H9 (cell line): Measurements from ENCODE around the gene LRFN3. TPM values are rescaled to one million over a fixed set of nuclear protein-coding genes. Genes with fewer than 3 reads are reported as not detected.

Experiments used
- DNase-seq: peaks from one replicate; pipeline ENCODE4 v3.0.0-alpha.2; 2017
- H2AFZ ChIP-seq: one replicate; pipeline ENCODE4 v1.6.1; 2013; ENCODE audit warnings: mild to moderate bottlenecking, low read length, control low read depth, moderate library complexity
- H2AK5ac ChIP-seq: 2 replicates; pipeline ENCODE4 v1.6.1; 2013; ENCODE audit warnings: low read length, control low read depth, mixed read lengths; ENCODE audit not compliant: insufficient read length
- H2BK120ac ChIP-seq: one replicate; pipeline ENCODE4 v1.6.1; 2013; ENCODE audit warnings: low read depth, mild to moderate bottlenecking, low read length, control low read depth, inconsistent platforms; ENCODE audit not compliant: poor library complexity, severe bottlenecking
- H2BK12ac ChIP-seq: 2 replicates; pipeline ENCODE4 v1.6.1; 2013; ENCODE audit warnings: low read length, control low read depth, mixed read lengths, low read depth; ENCODE audit not compliant: insufficient read length
- H2BK15ac ChIP-seq: 2 replicates; pipeline ENCODE4 v1.6.1; 2013; ENCODE audit warnings: low read depth, low read length, control low read depth
- H2BK20ac ChIP-seq: one replicate; pipeline ENCODE4 v1.6.1; 2013; ENCODE audit warnings: low read depth, mild to moderate bottlenecking, low read length, control low read depth, inconsistent platforms; ENCODE audit not compliant: poor library complexity, severe bottlenecking
- H2BK5ac ChIP-seq: 2 replicates; pipeline ENCODE4 v1.6.1; 2013; ENCODE audit warnings: low read length, control low read depth, mixed read lengths; ENCODE audit not compliant: insufficient read length
- H3K14ac ChIP-seq: 2 replicates; pipeline ENCODE4 v1.6.1; 2013; ENCODE audit warnings: low read length, control low read depth; ENCODE audit not compliant: insufficient read depth
- H3K18ac ChIP-seq: 2 replicates; pipeline ENCODE4 v1.6.1; 2013; ENCODE audit warnings: low read depth, mild to moderate bottlenecking, mixed read lengths, low read length, control low read depth; ENCODE audit not compliant: insufficient read length
- H3K23ac ChIP-seq: 2 replicates; pipeline ENCODE4 v1.6.1; 2013; ENCODE audit warnings: low read length, control low read depth, mixed read lengths, low read depth; ENCODE audit not compliant: insufficient read length
- H3K23me2 ChIP-seq: 2 replicates; pipeline ENCODE4 v1.6.1; 2013; ENCODE audit warnings: low read depth, mild to moderate bottlenecking, mixed read lengths, low read length, control low read depth; ENCODE audit not compliant: insufficient read length, poor library complexity, severe bottlenecking
- H3K27ac ChIP-seq: 2 replicates; pipeline ENCODE4 v1.5.1; 2013; ENCODE audit warnings: low read length, control low read depth, mixed read lengths, low read depth; ENCODE audit not compliant: insufficient read length
- H3K27me3 ChIP-seq: 2 replicates; pipeline ENCODE4 v1.6.1; 2013; ENCODE audit warnings: low read length, control low read depth, inconsistent platforms; ENCODE audit not compliant: insufficient read depth
- H3K4ac ChIP-seq: 2 replicates; pipeline ENCODE4 v1.6.1; 2013; ENCODE audit warnings: low read depth, mild to moderate bottlenecking, control low read depth, inconsistent platforms, low read length, moderate library complexity
- H3K4me1 ChIP-seq: 2 replicates; pipeline ENCODE4 v1.6.1; 2013; ENCODE audit warnings: low read length, control low read depth, inconsistent platforms; ENCODE audit not compliant: insufficient read depth
- H3K4me2 ChIP-seq: 2 replicates; pipeline ENCODE4 v1.6.1; 2013; ENCODE audit warnings: low read length, control low read depth, mixed read lengths; ENCODE audit not compliant: insufficient read length, insufficient read depth
- H3K56ac ChIP-seq: 2 replicates; pipeline ENCODE4 v1.6.1; 2013; ENCODE audit warnings: low read depth, mild to moderate bottlenecking, mixed read lengths, low read length, control low read depth; ENCODE audit not compliant: insufficient read length
- H3K79me1 ChIP-seq: 2 replicates; pipeline ENCODE4 v1.6.1; 2013; ENCODE audit warnings: low read depth, mild to moderate bottlenecking, moderate library complexity, low read length, control low read depth, inconsistent platforms; ENCODE audit not compliant: insufficient read depth, poor library complexity, severe bottlenecking
- H3K79me2 ChIP-seq: 2 replicates; pipeline ENCODE4 v1.6.1; 2013; ENCODE audit warnings: low read length, control low read depth, inconsistent platforms; ENCODE audit not compliant: insufficient read depth
- H3K9ac ChIP-seq: 2 replicates; pipeline ENCODE4 v1.6.1; 2013; ENCODE audit warnings: low read length, control low read depth, mixed read lengths; ENCODE audit not compliant: insufficient read length; ENCODE audit errors: extremely low read depth
- H3K9me3 ChIP-seq: one replicate; pipeline ENCODE4 v1.6.1; 2013; ENCODE audit warnings: low read depth, low read length, inconsistent platforms; ENCODE audit not compliant: control insufficient read depth
- H3T11ph ChIP-seq: one replicate; pipeline ENCODE4 v1.6.1; 2013; ENCODE audit warnings: mild to moderate bottlenecking, low read length, control low read depth, inconsistent platforms
- H4K20me1 ChIP-seq: one replicate; pipeline ENCODE4 v1.6.1; 2013; ENCODE audit not compliant: control insufficient read depth, insufficient read length, insufficient read depth
- H4K5ac ChIP-seq: 2 replicates; pipeline ENCODE4 v1.6.1; 2013; ENCODE audit warnings: low read depth, mild to moderate bottlenecking, mixed read lengths, low read length, control low read depth; ENCODE audit not compliant: insufficient read length
- H4K8ac ChIP-seq: replicated peaks from 2 replicates; pipeline ENCODE4 v1.6.1; 2013; ENCODE audit warnings: low read length, control low read depth, mixed read lengths, low read depth; ENCODE audit not compliant: insufficient read length
- H4K91ac ChIP-seq: 2 replicates; pipeline ENCODE4 v1.6.1; 2013; ENCODE audit warnings: low read depth, mild to moderate bottlenecking, moderate library complexity, mixed read lengths, low read length, control low read depth; ENCODE audit not compliant: insufficient read length
- H3K27ac Mint-ChIP-seq, 3 experiments: 2 replicates in 2 of 3; 3 replicates in 1 of 3; pipeline ENCODE4 v1.8.0; 2020 to 2021; ENCODE audit warnings: mixed read lengths in 3 of 3, mild to moderate bottlenecking in 1 of 3, moderate library complexity in 1 of 3
- H3K27me3 Mint-ChIP-seq: 2 replicates; pipeline ENCODE4 v1.8.0; 2021; ENCODE audit warnings: low read depth, mild to moderate bottlenecking, moderate library complexity, mixed read lengths
- H3K36me3 Mint-ChIP-seq, 3 experiments: 2 replicates in 2 of 3; 3 replicates in 1 of 3; pipeline ENCODE4 v1.8.0; 2020 to 2021; ENCODE audit warnings: low read depth in 3 of 3, mixed read lengths in 3 of 3; ENCODE audit not compliant: insufficient read depth in 1 of 3
- H3K4me1 Mint-ChIP-seq, 2 experiments: 2 replicates each; pipeline ENCODE4 v1.8.0; 2020; ENCODE audit warnings: mixed read lengths in 2 of 2
- H3K4me3 Mint-ChIP-seq, 2 experiments: 2 replicates in 1 of 2; 3 replicates in 1 of 2; pipeline ENCODE4 v1.8.0; 2020 to 2021; ENCODE audit warnings: mild to moderate bottlenecking in 2 of 2, mixed read lengths in 2 of 2, moderate library complexity in 1 of 2
- H3K9me3 Mint-ChIP-seq, 2 experiments: 2 replicates in 1 of 2; 3 replicates in 1 of 2; pipeline ENCODE4 v1.8.0; 2020; ENCODE audit warnings: mild to moderate bottlenecking in 2 of 2, mixed read lengths in 2 of 2, moderate library complexity in 1 of 2
- WGBS: extraction: QIAGEN DNeasy Blood & Tissue Kit; methylation state at CpG from one replicate; pipeline ENCODE4 v1.1.7; 2013; ENCODE audit warnings: missing lambda C conversion rate, low lambda C conversion rate, mixed read lengths; ENCODE audit not compliant: insufficient read length; ENCODE audit errors: extremely low coverage; 5-methylcytosine and 5-hydroxymethylcytosine counted together
- total RNA-seq: library from RNA; stranded (reverse); gene quantifications from 2 replicates; pipeline ENCODE4 v1.2.1, GENCODE V29; 2021
- TF ChIP-seq, protein P1 (sequence below): fragments of 200-600 bp; sonication (generic); conservative IDR thresholded peaks from 3 replicates; pipeline ENCODE4 v1.8.0; 2021; ENCODE audit warnings: antibody characterized with exemption, mild to moderate bottlenecking

The LRFN3 gene
- total RNA-seq, 1 experiment from 2014 or later: 20.5 TPM

DNA sequence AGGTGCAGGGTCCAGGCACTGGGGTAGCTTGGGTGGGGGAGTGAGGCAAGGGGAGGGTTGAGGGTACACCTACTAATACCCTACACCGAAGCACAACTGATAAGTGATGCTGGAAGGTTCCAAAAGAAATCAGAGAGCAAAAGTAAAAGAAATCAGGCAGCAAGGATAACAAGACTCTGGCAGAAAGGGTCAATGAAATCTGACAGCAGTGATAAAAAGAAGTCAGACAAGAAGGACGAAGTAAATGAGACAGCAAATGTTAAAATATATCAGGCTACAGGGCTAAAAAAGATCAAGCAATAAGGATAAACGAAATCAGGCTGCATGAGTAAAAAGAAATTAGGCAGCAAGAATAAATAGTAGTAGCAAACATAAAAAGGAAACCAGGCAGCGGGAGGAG lies 4.7 kb downstream of the LRFN3 start:
- Mint-ChIP-seq H3K27ac (no peak overlapping the region), H3K9me3 (no peaks in the 10 kb centered on the region), H3K4me1 (peaks cover 18 to 19% of the 10 kb centered on the region in 2 experiments), H3K36me3 (peaks cover 13 to 44% (median 30%) of the 10 kb centered on the region in 3 experiments), H3K4me3 (no peak overlapping the region), H3K27me3 (no peaks in the 10 kb centered on the region)
- Histone ChIP-seq H3T11ph (no peak overlapping the region), H3K79me1 (no peaks in the 10 kb centered on the region), H3K4me2 (no peak overlapping the region), H2BK15ac (no peak overlapping the region), H3K9me3 (no peaks in the 10 kb centered on the region), H3K4ac (no peak overlapping the region), H4K91ac (no peak overlapping the region), H3K79me2 (no peaks in the 10 kb centered on the region), H4K8ac (no peak overlapping the region), H4K20me1 (no peaks in the 10 kb centered on the region), H2AFZ (no peak overlapping the region), H3K27ac (no peak overlapping the region), H2BK12ac (no peak overlapping the region), H3K23ac (no peak overlapping the region), H3K27me3 (no peaks in the 10 kb centered on the region), H3K23me2 (peaks cover 21% of the 10 kb centered on the region), H2BK20ac (no peak overlapping the region), H4K5ac (no peak overlapping the region), H3K56ac (no peak overlapping the region), H2AK5ac (no peak overlapping the region), H3K18ac (no peak overlapping the region), H3K14ac (no peak overlapping the region), H2BK5ac (no peak overlapping the region), H3K4me1 (peaks cover 7% of the 10 kb centered on the region; the same call in 1 of the 2 replicates), H3K9ac (no peak overlapping the region), H2BK120ac (no peak overlapping the region)
- DNase-seq: no peak
- no CpG with 5 or more reads among the region's 4 CpGs for WGBS
- TF ChIP-seq, protein P1, sequence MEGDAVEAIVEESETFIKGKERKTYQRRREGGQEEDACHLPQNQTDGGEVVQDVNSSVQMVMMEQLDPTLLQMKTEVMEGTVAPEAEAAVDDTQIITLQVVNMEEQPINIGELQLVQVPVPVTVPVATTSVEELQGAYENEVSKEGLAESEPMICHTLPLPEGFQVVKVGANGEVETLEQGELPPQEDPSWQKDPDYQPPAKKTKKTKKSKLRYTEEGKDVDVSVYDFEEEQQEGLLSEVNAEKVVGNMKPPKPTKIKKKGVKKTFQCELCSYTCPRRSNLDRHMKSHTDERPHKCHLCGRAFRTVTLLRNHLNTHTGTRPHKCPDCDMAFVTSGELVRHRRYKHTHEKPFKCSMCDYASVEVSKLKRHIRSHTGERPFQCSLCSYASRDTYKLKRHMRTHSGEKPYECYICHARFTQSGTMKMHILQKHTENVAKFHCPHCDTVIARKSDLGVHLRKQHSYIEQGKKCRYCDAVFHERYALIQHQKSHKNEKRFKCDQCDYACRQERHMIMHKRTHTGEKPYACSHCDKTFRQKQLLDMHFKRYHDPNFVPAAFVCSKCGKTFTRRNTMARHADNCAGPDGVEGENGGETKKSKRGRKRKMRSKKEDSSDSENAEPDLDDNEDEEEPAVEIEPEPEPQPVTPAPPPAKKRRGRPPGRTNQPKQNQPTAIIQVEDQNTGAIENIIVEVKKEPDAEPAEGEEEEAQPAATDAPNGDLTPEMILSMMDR: no peak
